Endothelial cell of umbilical vein (primary cell): ENCODE data around the gene CFAP97D1. TPM values are rescaled to one million over a fixed set of nuclear protein-coding genes. Genes with fewer than 3 reads are reported as not detected.

Experiments used
- BruUV-seq: library from RNA; stranded (reverse); fragments of 400-500 nt; replicated peaks from 2 replicates; lab custom pipeline; 2021; lab: Mats Ljungman, UMichigan
- CTCF ChIA-PET: fragments of 300-600, 350-600 bp; sonication (Branson Sonifier 250); formaldehyde crosslinking; loops from one replicate; lab custom pipeline; 2021; ENCODE audit warnings: antibody characterized with exemption, inconsistent platforms; lab: Charles Lee
- POLR2A ChIA-PET: fragments of 300-600, 350-600 bp; sonication (Branson Sonifier 250); formaldehyde crosslinking; loops from one replicate; lab custom pipeline; 2021; ENCODE audit warnings: antibody characterized with exemption, inconsistent platforms; lab: Charles Lee
- DNase-seq: peaks from one replicate; pipeline ENCODE4 v3.0.0-alpha.2; 2011; ENCODE audit warnings: low read depth, low spot score
- FAIRE-seq: peaks from 2 replicates; lab custom pipeline; 2011; peaks lifted over from hg19 to GRCh38; lab: Jason Lieb, UNC
- H2AFZ ChIP-seq: 2 replicates; pipeline ENCODE4 v1.6.0; 2012; ENCODE audit warnings: low read depth, low read length, control low read depth, inconsistent platforms
- H3K27ac ChIP-seq: 2 replicates; pipeline ENCODE4 v1.5.1; 2011; ENCODE audit warnings: low read depth, mild to moderate bottlenecking, control low read depth, low read length, moderate library complexity; ENCODE audit not compliant: insufficient read depth
- H3K27me3 ChIP-seq, 2 experiments: 2 replicates each; pipeline versions ENCODE4 v1.6.0 to v1.6.1; 2011; ENCODE audit warnings: low read length in 2 of 2, mixed read lengths in 1 of 2; ENCODE audit not compliant: control insufficient read depth in 2 of 2, insufficient read depth in 2 of 2
- H3K36me3 ChIP-seq, 2 experiments: 2 replicates in 1 of 2; 3 replicates in 1 of 2; pipeline ENCODE4 v1.5.1; 2011; ENCODE audit warnings: low read length in 2 of 2, mild to moderate bottlenecking in 1 of 2, moderate library complexity in 1 of 2; ENCODE audit not compliant: control insufficient read depth in 2 of 2, insufficient read depth in 2 of 2; ENCODE audit errors: extremely low read depth in 1 of 2
- H3K4me1 ChIP-seq: 3 replicates; pipeline ENCODE4 v1.5.1; 2011; ENCODE audit warnings: mild to moderate bottlenecking, low read length; ENCODE audit not compliant: control insufficient read depth, insufficient read depth; ENCODE audit errors: extremely low read depth
- H3K4me2 ChIP-seq: 2 replicates; pipeline ENCODE4 v1.6.1; 2011; ENCODE audit warnings: low read length, control low read depth, mixed read lengths; ENCODE audit not compliant: insufficient read depth
- H3K4me3 ChIP-seq, 3 experiments: fragments of 200-600 bp in 1 of 3; sonication (generic), shearing (Covaris generic) in 1 of 3; replicated peaks in 1 of 3; 2 replicates each; pipeline ENCODE4 v1.5.1; 2011 to 2016; ENCODE audit warnings: control low read depth in 3 of 3, low read length in 3 of 3, mild to moderate bottlenecking in 2 of 3, inconsistent platforms in 1 of 3, low read depth in 1 of 3, moderate library complexity in 1 of 3; ENCODE audit not compliant: insufficient read depth in 1 of 3
- H3K79me2 ChIP-seq: 2 replicates; pipeline ENCODE4 v1.6.0; 2012; ENCODE audit warnings: low read length, inconsistent platforms; ENCODE audit not compliant: control insufficient read depth, insufficient read depth
- H3K9ac ChIP-seq: replicated peaks from 2 replicates; pipeline ENCODE3; 2011; ENCODE audit warnings: low read length, control low read depth; ENCODE audit not compliant: insufficient read depth; ENCODE audit errors: extremely low read depth
- H3K9me1 ChIP-seq: replicated peaks from 3 replicates; pipeline ENCODE4 v1.6.0; 2011; ENCODE audit warnings: mild to moderate bottlenecking, low read length; ENCODE audit not compliant: control insufficient read depth, insufficient read depth; ENCODE audit errors: extremely low read depth
- H3K9me3 ChIP-seq: replicated peaks from 2 replicates; pipeline ENCODE4 v1.5.1; 2012; ENCODE audit warnings: low read length, inconsistent platforms; ENCODE audit not compliant: control insufficient read depth, insufficient read depth
- H4K20me1 ChIP-seq: replicated peaks from 2 replicates; pipeline ENCODE3; 2011; ENCODE audit warnings: mild to moderate bottlenecking, low read length; ENCODE audit not compliant: control insufficient read depth, insufficient read depth; ENCODE audit errors: extremely low read depth
- CTCF ChIP-seq, 2 donors: IDR thresholded peaks; 1 replicate in 1 of 2; 2 replicates in 1 of 2; pipeline ENCODE4 v1.5.1; 2011; ENCODE audit warnings: low read length in 2 of 2, mild to moderate bottlenecking in 2 of 2, moderate library complexity in 2 of 2, control low read depth in 1 of 2, inconsistent platforms in 1 of 2, low read depth in 1 of 2; ENCODE audit not compliant: insufficient read depth in 1 of 2; ENCODE audit errors: extremely low read depth in 1 of 2
- EZH2 ChIP-seq: IDR thresholded peaks from 2 replicates; pipeline ENCODE4 v1.6.1; 2012; ENCODE audit warnings: borderline replicate concordance, low read depth, mild to moderate bottlenecking, moderate library complexity, low read length, inconsistent platforms; ENCODE audit not compliant: severe bottlenecking
- FOS ChIP-seq: IDR thresholded peaks from 2 replicates; pipeline ENCODE4 v1.6.1; 2011; ENCODE audit warnings: mild to moderate bottlenecking, low read length, moderate library complexity, borderline replicate concordance; ENCODE audit not compliant: insufficient read depth
- GATA2 ChIP-seq: IDR thresholded peaks from 2 replicates; pipeline ENCODE4 v1.7.0; 2011; ENCODE audit warnings: low read depth, mild to moderate bottlenecking, moderate library complexity, mixed read lengths, low read length; ENCODE audit not compliant: insufficient read length, insufficient read depth
- JUN ChIP-seq: IDR thresholded peaks from 2 replicates; pipeline ENCODE4 v1.6.1; 2011; ENCODE audit warnings: borderline replicate concordance, low read depth; ENCODE audit not compliant: insufficient read length, insufficient read depth
- MAX ChIP-seq: IDR thresholded peaks from 2 replicates; pipeline ENCODE4 v1.6.1; 2011; ENCODE audit not compliant: insufficient read depth, insufficient read length
- MYC ChIP-seq: IDR thresholded peaks from one replicate; pipeline ENCODE4 v1.6.1; 2011; ENCODE audit warnings: mild to moderate bottlenecking, low read depth, low read length
- POLR2A ChIP-seq: IDR thresholded peaks from 2 replicates; pipeline ENCODE4 v1.6.1; 2012; ENCODE audit warnings: low read depth, mild to moderate bottlenecking, control low read depth, low read length
- POLR2AphosphoS5 ChIP-seq: IDR thresholded peaks from 2 replicates; pipeline ENCODE4 v1.6.1; 2012; ENCODE audit warnings: low read depth, mild to moderate bottlenecking, control low read depth, low read length, moderate library complexity; ENCODE audit not compliant: insufficient read depth
- dilution Hi-C: fragments of 300-500 bp; cut with MboI; formaldehyde crosslinking; loops from one replicate; pipeline ENCODE4 v1.15.0; 2019; ENCODE audit warnings: low sequenced_read_pairs; ENCODE audit not compliant: extremely low pct_ligation_motif_present
- intact Hi-C: fragments of 100-400 bp; cut with micrococcal nuclease; formaldehyde crosslinking; loops from one replicate; pipeline ENCODE4 v1.10.0; 2022
- polyA plus RNA-seq, 4 experiments: library from polyadenylated mRNA; depleted of rRNA in 3 of 4; stranded (reverse) in 3 of 4; unstranded in 1 of 4; fragments of >200 nt; gene quantifications; 2 replicates each; pipeline versions ENCODE4 v1.2.1 to v1.2.3, GENCODE V29; 2011 to 2012; ENCODE audit warnings: missing spikeins in 1 of 4
- total RNA-seq: library from RNA; stranded (reverse); gene quantifications from 2 replicates; pipeline ENCODE4 v1.2.3, GENCODE V29; 2021

CFAP97D1 gene
- total and polyA plus RNA-seq, 2 donors (not counting 3 experiments of a cell fraction or from before 2014, with no cell fraction given), result not detected

GRCh38 chr17:43771463-43771862 lies 8.8 kb upstream of the CFAP97D1 start:
- FAIRE-seq, result no peak
- peaks cover 16 to 39% of the 10 kb centered on the region in 2 experiments for H3K36me3 ChIP-seq

GRCh38 chr17:43772877-43773648 lies 7.2 kb upstream of the CFAP97D1 start:
- ChIA-PET POLR2A (no interaction called here), CTCF (interaction anchor here (1.0 to 1.7 kb wide), 2 partner anchors 13 to 73 kb away, joined by 4 to 7 read pairs; partner anchors contain the start of gene CD300LG)
- no peak overlapping the region for H3K9ac ChIP-seq
- no peak overlapping the region for H3K27ac ChIP-seq
- H3K36me3 ChIP-seq, result peaks cover 16 to 39% of the 10 kb centered on the region in 2 experiments
- FAIRE-seq (no peak), DNase-seq (no peak)
- no peak overlapping the region for H2AFZ ChIP-seq
- no peak for TF ChIP-seq MYC
- no peak for TF ChIP-seq CTCF (IDR thresholded peaks at IDR 0.05; ENCODE audit: extremely low read depth in 1 of 2, insufficient read depth in 1 of 2, low read depth in 1 of 2, low read length in 2 of 2)
- no peak for TF ChIP-seq POLR2A
- TF ChIP-seq POLR2AphosphoS5, result no peak
- no peak for TF ChIP-seq FOS
- no peak for TF ChIP-seq JUN
- TF ChIP-seq GATA2, result no peak
- no peak for TF ChIP-seq EZH2
- no peak for TF ChIP-seq MAX
- no peaks in the 10 kb centered on the region for H3K9me3 ChIP-seq
- H3K4me2 ChIP-seq, result no peak overlapping the region
- BruUV-seq, result no TSS peak
- intact Hi-C loops (no loop called here), dilution Hi-C loops (no loop called here)
- H3K4me3 ChIP-seq, result no peak overlapping the region
- peaks cover 10% of the 10 kb centered on the region for H3K79me2 ChIP-seq
- H3K4me1 ChIP-seq, result peaks cover 5% of the 10 kb centered on the region
- H4K20me1 ChIP-seq, result no peaks in the 10 kb centered on the region
- no peaks in the 10 kb centered on the region for H3K27me3 ChIP-seq
- no peaks in the 10 kb centered on the region for H3K9me1 ChIP-seq

More at GRCh38 chr17:43771463-43771862, 8.8 kb upstream of the CFAP97D1 start:
- Histone ChIP-seq H3K9me1 (no peaks in the 10 kb centered on the region), H3K79me2 (peaks cover 3% of the 10 kb centered on the region), H3K9me3 (no peaks in the 10 kb centered on the region), H3K9ac (no peak overlapping the region), H3K4me2 (no peak overlapping the region), H3K27me3 (no peaks in the 10 kb centered on the region), H3K4me1 (no peaks in the 10 kb centered on the region), H4K20me1 (no peaks in the 10 kb centered on the region), H3K4me3 (no peak overlapping the region), H3K27ac (no peak overlapping the region), H2AFZ (no peak overlapping the region)
- no peak for DNase-seq
- dilution Hi-C loops, result no loop called here
- intact Hi-C loops, result no loop called here
- POLR2A ChIA-PET, result no interaction called here
- no peak for TF ChIP-seq POLR2AphosphoS5
- no peak for TF ChIP-seq FOS
- TF ChIP-seq JUN, result no peak
- TF ChIP-seq MYC, result no peak
- no peak for TF ChIP-seq EZH2
- BruUV-seq, result no TSS peak
- CTCF ChIA-PET, result no interaction called here
